CMK (cell line): ENCODE measurements around the gene HABP4.

Experiments used
- DNase-seq: peaks from one replicate; pipeline ENCODE4 v3.0.0-alpha.2; 2010; ENCODE audit warnings: low read depth

Gene HABP4

GRCh38 chr9:96436063-96436455, 13.9 kb upstream of the HABP4 start:
- no peak for DNase-seq

DNA sequence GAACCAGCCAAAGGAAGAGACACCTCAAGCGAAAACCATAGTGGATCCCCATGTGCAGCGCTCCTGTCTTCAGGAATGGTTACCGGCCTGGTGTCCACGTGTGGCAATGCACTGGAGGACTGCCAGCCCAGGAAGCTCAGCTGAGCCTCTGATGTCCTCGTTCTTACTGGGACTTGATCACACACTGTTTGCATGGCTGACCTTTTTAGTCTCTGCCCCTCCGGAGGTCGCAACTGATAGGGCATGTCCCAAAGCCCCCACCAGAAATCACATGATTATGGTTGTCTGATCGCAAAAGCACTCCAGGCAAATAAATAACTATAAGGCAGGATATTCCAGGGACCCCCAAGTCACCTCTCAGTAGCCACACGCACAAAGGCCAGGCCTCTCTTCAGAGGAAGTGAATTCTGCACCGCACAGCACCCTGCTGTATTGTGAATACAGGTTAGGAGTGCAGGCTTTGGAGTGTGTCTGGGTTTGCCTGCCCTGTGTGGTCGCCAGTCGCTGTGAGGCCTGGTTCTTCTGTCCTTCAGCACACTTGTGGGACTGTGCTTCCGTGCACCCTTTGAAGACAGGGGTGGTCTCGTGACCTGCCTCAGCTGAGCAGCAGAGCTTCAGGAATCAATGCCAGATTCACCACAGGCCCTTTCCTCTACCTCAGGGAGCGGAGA, 13.4 kb upstream of the HABP4 start:
- no peak for DNase-seq

GRCh38 chr9:96437454-96437853, 12.5 kb upstream of the HABP4 start:
- DNase-seq, result no peak

DNA sequence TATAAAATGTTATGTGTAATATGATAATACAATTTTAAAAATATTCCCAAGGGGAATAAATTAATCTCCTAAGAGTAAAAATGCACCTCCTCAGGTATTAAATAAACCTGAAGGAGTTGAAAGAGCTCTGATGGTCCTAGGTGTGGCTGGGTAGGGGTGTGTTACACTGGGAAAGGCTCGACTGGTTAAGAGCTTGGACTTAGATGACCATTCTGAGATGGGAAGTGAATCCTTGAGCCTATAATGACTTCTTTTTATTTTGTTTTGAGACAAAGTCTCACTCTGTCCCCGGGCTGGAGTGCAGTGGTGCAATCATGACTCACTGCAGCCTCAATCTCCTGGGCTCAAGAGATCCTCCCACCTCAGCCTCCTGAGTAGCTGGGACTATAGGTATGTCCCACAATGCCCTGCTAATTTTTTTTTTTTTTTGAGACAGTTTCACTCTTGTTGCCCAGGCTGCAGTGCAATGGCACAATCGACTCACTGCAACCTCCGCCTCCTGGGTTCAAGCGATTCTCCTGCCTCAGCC, 9.2 kb upstream of the HABP4 start:
- no peak for DNase-seq

DNA sequence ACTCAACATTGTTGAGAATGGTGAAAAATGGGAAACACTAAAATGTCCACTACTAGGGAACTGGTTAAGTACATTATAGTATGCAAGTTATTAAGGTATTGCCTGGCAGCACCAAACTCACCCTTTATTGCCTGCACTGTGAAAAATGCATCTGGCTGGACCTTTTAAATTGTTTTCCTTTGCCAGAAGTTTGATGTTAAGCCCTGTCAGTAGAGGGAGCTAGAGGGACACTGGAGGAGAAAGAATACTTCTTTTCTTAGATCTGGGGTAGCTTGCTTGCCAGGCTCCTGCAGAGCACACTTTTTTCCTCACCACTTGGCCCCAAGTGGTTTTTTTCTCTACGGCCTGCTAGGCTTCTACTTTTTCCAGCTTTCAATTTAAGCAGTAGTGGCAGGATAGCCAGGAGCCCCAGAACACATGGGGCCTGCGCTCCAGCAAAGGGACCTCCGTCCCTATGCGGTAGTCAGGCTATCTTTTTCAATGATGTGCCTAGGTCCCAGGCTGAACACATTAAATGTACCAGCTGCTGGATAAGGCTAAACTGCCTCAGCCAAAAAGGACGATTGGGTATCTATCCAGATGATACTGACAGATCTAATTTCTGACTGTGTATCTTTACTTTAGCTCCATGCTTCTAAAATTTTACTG, 8.0 kb upstream of the HABP4 start:
- DNase-seq, result no peak

DNA sequence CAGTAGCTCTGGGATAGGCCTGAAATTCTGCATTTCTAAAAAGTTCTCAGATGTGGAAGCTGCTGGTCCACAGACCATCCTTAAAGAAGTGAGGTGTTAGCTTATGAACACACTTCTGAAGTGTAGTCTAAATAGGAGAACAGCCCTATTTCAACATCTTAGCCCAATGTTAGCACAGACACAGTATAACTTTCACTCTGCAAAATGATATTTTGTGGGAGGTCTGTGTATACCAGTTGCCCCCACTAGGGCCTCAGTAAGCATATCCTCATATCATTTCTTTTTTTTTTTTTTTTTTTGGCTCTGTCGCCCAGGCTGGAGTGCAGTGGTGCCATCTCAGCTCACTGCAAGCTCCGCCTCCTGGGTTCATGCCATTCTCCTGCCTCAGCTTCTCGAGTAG, 7.5 kb upstream of the HABP4 start:
- no peak for DNase-seq

- DNase-seq, result no peak
These were observed 2.6 kb upstream of the HABP4 start for GRCh38 chr9:96447406-96447805.

DNA sequence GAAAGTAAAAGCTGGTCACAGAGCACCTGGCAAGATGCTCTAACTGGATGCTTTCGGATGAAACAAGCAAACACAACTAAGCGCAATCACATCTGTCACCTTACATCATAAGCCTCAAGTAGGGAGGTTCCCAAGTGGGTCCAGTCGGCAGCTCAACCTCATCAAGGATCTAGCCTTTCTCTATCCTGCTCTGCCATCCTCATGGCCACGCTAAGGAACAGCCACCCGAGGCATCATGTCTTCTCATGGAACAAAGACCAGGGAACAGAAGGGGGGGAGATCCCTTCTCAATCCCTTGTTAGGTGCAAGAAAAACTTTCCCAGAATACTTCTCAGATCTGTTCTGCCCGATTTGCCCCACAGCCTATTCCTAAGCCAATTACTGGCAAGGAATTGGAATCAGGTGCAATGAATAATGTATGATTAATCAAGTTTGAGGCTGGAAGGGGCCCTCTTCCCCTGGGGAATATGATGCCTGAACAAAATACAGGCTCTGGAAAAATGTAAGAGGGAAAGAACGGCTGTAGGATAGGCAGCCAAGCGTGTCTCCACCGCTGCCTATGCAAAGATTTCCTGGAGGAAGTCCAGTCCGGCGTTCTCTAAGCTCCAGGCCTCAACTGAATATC, 1.3 kb upstream of the HABP4 start:
- no peak for DNase-seq

DNA sequence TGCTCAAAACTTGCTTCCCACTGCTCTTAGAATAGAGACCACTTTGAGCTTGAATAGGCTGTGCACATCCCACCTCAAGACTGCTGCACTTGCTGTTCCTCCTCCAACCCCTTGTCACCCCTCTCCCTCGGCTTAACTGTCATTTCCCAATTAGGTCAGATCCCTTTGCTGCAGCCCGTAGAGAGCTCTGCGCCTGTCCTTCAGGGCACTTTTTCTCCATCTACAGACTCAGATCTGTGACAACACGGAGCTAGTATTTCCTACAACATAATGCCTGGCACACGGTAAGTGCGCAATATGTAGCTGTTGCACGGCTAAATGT, 485 bp upstream of the HABP4 start:
- no peak for DNase-seq

DNA sequence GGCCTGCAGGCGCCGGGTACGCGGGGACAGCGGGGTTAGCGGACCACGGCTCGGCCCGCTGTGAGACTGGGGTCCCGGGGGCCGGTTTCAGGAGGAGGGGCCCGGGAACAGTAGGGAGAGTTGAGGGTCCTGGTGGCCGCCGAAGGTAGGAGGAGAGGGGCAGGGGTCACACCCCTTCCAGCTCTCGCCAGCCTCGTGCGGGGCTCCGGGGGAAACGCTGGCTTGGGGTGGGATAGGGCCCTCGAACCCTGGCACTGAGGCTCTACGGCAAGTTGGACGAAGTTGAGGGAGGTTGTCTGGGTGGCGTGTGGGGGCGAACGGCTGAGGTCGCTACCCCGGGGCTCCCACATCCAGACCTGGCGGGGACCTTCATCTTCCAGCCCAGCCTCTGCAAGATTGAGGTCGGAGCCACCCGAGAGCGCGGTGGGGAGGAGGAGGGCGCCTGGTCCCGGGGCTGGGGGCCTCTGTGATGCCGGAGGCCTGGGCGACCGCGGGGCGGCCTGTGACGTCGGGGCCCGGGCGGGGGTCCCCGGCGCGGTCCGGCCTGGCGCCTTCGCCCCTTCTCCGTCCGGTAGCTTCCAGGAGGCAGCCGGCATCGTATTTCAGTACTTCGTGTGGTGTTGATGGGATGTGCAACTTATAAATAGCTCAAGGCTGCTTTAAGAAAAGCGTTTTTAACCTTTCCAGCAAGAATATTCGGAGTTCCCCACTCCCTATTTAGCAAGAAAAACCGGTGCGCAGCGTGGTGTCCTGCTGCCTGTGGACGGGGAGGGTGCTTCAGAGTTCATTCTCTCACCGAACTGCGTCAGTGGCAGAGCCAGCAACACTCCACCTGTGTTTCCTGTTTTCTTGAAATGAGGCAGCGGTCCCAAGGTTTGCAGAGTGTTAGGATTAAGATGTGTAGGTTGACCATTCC, 902 bp downstream of the HABP4 start:
- no peak for DNase-seq

DNA sequence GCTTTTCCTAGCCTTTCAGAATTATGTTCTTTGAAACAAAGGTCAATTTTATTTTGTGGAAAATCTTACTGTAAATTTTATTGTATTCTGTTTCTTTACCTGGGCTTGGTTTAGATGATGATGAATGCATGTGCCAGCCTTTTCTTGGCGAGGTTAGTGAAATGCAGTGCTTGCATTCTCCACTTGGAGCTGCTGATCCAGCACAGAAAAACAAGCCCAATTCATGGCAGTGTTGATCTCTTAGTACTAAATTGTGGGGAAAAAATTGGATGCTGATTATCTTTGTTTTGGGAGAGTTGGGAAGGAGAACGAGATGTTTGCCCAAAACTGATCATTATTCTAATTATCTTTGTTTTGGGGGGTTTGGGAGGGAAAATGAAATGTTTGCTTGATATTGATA, 3.7 kb downstream of the HABP4 start:
- DNase-seq, result no peak

GRCh38 chr9:96457266-96457665, 7.3 kb downstream of the HABP4 start:
- no peak for DNase-seq

- no peak for DNase-seq
These were observed 8.3 kb downstream of the HABP4 start for GRCh38 chr9:96458226-96458625.

DNA sequence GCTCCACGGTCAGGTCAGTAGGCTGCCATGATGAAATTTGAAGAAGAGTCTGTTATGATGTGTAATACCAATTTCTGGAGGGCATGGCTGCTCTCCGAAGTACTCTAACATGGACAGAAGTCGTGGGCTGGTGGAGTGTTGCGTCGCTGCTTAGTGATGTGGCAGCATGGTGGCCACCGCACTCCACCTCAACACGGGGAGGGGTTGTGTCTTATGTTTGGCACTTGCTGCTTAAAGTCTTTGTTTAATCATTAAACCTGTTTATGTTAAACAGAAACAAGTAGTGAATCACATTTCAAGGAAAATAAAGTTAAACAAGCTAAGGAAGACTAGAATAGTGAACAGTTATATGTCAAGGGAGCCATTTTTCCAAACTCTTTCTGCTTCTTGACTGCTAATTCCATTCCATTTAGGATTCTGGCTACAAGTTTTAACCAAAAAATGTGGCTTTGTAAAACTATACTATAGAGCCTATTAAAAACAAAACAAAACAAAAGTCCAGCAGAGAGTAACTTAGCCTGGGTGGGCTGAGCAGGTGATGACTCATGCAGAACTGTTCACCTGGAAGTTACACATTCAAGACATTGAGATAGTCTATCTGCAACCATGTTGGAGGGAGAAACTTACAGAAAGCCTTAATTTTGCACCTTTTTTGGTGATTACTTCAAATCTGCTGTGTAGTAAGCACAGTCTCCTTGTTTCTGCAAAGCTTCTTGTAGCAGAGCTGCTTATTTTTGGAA, 9.5 kb downstream of the HABP4 start:
- DNase-seq, result no peak

GRCh38 chr9:96460470-96460869, 10.5 kb downstream of the HABP4 start:
- DNase-seq, result no peak

- no peak for DNase-seq
These were observed 10.9 kb downstream of the HABP4 start for GRCh38 chr9:96460882-96461281.

DNA sequence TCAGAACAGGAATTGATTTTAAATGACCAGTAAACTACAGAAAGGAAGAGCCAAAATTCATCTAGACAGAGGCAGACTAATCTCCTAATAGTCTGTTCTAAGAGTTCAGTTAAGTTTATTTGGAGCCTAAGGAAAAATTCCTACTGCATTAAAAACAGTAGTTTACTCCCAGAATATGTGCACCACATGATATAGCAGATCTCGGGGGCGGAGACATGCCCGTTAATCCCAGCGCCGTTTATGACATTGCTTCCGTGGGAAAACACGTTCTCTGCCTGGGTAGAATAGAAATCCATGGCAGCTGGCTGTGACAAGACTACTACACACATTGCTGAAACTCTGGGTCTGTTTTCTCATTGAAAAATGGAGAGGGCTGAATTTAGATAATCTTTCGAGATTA, 11.4 kb downstream of the HABP4 start:
- no peak for DNase-seq

DNA sequence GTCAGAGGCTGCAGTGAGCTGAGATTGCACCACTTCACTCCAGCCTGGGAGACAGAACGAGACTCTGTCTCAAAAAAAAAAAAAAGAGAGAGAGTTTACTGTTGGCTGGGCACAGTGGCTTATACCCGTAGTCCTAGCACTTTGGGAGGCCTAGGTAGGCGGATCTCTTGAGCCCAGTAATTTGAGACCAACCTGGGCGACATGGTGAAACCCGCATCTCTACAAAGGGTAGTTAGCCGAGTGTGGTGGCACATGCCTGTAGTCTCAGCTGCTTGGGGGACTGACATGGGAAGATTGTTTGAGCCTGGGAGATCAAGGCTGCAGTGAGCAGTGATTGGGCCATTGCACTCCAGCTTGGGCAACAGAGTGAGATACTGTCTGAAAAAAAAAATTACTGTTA, 12.6 kb downstream of the HABP4 start:
- DNase-seq, result no peak

DNA sequence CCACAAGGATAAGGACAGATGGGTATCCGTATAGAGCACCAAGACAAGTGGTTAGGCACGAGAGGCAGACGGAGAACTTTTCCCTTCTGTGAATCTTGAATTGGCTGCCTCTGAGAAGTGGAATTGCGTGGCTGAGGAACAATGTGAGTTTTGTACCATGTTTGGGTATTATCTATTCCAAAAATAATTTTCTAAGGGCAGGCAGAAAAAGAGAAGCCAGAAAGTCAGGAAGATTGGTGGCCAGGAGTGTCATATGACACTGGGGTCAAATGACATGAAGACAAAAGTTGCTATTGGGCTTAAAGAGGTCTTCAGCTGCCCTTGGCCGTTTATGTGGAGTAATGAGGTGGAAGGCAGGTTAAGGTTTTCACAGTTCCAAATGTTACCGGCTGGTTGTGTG, 14.5 kb downstream of the HABP4 start:
- no peak for DNase-seq

DNA sequence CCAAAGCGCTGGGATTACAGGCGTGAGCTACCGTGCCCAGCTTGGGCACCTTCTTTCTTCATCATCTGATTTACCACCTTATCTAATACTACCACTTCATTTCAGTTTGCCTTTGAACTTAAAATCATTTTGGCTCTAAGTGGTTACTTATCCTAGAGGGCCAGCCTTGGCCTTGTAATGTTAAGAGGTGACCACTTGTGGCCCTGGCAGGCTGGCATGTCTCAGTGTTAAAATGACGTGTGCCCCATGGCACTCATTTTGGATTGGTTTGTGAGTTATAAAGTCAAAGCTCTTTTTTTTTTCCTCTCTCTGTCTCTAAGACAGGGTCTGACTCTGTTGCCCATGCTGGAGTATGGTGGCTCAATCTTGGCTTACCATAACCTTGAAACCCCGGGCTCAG, 17.8 kb downstream of the HABP4 start:
- no peak for DNase-seq

GRCh38 chr9:96476013-96476412, 26.0 kb downstream of the HABP4 start:
- DNase-seq, result no peak

- DNase-seq, result no peak
These were observed 26.6 kb downstream of the HABP4 start for GRCh38 chr9:96476591-96476990.
